Measurements from ENCODE around the gene SLC3A2.

The SLC3A2 gene

DNA sequence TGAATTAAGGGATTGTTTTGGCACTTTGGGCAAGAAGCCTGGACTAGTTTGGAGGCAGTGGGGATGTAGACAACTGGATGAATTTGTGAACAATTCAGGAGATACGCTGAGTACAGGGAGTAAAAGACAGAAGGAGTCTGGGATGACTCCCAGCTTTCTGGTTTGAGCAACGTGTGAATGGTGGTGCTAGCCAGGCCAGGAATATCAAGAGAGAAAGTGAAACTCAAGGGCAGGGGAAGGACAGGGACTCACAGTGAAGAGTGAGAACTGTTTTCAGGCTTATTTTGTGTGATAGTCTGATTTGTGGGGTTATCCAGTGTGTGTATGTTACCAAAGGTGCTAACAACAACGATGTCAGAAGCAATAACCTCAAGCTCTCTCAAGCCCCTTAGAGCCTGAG, 24.6 kb downstream of the SLC3A2 start:
- in situ Hi-C loops (cut with MboI; ENCODE audit: low sequenced_read_pairs), result loop anchor here (10.0 to 25.0 kb wide), 2 partner anchors 120 to 732 kb away; no protein-coding TSS in a partner anchor

DNA sequence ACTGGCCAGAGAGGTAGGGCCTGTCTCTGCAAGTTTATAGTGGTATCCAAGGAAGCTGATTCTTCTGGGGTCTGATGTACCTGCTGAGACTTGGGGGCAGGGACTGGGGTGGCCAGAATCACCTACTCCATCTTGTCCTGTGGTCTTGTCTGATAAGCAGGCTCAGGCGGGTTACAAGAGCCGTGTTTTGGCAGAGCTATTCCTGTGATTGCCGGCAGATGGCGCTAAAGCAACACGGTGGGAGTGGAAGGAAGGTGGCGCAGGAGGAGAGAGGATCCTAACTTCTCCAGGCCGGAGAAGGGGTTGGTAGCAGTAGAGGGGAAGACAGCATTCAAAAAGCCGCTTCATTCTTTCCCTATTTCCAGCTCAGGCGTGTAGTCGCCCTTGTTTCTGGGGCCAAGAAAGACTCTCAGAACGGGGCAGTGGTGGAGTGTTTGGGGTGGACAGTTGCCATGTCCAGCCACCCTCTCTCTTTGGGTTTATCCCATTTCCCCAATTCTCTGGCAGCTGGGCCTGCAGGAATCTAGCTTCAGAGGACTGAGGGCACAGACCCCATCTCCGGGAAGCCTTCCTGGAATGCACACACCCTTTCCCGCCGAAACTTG, 25.3 kb downstream of the SLC3A2 start:
- in situ Hi-C loops (cut with MboI; ENCODE audit: low sequenced_read_pairs), result loop anchor here (10.0 to 25.0 kb wide), 2 partner anchors 119 to 731 kb away; no protein-coding TSS in a partner anchor

DNA sequence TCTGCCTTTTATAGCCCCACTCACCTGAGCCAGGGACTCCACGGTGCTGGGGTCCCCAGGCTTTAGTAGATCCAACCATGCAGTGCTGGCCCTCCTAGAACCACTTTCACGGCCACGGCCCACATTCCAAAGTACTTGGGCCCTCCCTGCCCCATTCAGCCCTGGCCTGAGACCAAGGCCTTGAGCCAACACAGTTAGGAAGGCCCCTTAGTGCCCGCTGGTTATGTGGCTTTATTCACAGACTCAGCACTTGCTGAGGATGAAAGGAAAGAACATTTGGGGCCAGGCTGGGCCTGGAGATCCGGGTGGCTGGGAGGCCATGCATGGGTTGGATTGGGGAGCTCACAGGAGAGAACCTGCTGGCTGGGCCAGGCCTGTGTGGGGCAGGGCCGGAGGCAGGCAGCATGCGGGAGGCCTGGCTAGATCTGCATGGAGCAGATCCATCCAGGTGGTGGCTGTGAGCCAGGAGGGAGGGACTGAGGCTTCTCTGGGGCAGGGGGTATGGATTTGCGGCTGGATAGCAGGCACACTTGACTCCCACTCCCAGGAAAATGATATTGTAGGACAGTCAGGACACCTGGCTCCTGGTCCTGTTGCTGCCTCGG, 27.9 kb downstream of the SLC3A2 start:
- in situ Hi-C loops (cut with MboI; ENCODE audit: low sequenced_read_pairs), result loop anchor here (10.0 to 25.0 kb wide), 2 partner anchors 116 to 729 kb away; no protein-coding TSS in a partner anchor

DNA sequence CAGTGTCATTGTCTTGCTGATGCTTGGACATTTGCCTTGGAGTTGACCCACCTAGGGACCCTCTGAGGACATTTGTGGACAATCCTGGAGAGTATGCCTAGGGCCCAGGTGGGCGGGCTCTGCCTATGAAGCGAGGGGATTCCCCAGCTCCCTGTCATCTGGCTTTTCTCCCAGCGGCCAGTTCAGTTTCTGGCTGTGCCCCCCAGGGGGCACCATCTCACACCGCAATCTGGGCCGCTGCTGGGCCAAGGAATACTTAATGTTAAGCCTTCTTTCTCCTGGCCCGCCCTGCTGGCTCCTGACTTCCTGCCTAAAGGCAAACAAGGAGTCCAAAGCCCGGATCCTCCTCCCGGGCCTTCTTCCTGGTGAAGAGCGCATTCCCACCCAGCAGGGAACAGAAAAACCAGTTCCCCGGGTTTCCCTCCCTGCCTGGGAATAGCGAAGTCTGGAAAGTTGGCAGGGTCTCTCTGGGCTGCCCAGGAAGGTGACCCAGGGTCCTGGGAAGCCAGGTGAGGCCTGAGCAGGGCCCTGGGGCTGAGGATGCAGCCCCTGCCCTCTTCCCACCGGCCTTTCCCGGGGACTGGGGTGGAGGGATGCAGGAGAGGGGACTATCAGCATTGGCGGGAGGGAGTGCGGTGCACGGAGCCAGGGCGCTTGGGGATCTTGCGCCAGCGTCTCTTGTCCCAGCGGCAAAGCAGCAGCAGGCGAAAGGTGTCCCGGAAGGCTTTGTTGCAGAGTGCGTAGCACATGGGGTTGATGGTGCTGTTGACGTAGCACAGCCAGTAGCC, 28.6 kb downstream of the SLC3A2 start:
- in situ Hi-C loops (cut with MboI; ENCODE audit: low sequenced_read_pairs), result loop anchor here (10.0 to 25.0 kb wide), 2 partner anchors 116 to 728 kb away; no protein-coding TSS in a partner anchor

DNA sequence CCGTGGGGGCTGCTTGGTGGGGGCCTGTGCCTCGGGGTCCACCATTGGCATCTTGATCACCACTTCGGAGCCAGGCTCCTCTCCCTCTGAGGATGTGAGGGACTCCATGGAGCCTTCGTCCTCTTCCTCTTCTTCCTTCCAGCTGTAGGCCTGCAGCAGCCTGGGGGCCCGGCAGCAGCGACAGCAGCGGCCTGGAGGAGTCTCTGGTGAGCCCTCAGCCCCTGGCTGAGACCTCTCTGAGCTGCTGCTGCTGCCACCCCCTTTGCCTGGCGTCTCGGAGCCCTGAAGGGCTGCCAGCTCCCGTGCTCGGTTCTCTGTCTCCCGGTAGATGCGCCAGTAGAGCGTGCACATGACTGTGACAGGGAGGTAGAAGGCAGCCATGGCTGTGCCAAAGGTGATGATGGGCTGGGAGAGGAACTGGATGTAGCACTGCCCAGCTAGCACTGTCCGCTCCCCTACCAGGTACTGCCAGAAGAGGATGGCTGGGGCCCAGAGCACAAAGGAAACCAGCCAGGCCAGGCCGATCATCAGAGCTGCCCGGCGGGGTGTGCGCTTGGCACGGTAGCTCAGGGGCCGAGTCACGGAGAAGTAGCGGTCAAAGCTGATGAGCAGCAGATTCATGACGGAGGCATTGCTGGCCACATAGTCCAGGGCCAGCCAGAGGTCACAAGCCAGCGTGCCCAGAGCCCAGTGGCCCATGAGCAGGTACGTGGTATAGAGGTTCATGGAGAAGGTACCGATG, 29.6 kb downstream of the SLC3A2 start:
- in situ Hi-C loops (cut with MboI; ENCODE audit: low sequenced_read_pairs), result loop anchor here (25.0 kb wide), 1 partner anchor 727 kb away; no protein-coding TSS in a partner anchor

DNA sequence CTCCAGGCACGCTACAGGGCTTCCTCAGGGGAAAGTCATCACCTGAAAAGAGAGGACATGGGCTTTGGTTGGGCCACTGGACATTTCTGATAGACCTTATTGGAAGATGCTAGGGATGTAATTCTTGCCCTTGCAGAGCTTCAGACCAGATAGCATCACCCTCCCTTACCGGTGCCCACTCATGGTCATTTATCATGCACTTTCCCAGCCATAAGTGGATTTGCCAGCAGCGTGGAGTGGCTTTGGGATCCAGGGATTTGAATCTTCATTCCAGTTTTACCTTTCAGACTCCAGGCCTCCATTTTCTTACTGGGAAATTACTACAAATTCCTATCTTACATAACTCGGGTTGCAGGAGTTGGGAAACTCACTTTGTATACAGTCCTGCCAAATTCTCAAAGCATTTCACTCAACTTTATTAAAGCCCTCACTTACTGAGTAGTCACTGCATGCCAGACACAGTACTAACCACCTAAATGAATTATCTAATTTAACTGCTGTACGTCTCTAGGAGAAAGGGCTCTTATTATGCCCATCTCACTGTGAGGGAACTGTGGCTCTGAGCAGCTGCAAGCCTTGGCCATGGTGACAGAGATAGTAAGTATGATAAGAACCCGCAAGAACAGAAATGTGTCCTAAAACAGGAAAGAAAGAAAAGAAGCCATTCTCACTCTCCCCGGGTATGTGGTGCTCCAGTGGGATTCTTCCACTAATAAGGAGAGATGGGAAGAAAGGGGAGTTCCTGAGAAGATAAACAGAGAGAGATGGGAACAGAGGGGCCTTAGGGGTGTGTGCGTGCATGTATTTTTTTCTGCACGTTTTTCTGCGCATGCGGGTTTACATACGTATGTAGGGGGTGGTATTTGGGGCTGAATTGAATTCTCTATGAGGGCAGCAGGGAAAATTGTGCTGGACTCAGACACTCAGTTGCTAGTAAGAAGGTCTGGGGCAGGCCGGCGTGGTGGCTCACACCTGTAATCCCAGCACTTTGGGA, 30.7 kb downstream of the SLC3A2 start:
- in situ Hi-C loops (cut with MboI; ENCODE audit: low sequenced_read_pairs), result loop anchor here (25.0 kb wide), 1 partner anchor 726 kb away; no protein-coding TSS in a partner anchor

DNA sequence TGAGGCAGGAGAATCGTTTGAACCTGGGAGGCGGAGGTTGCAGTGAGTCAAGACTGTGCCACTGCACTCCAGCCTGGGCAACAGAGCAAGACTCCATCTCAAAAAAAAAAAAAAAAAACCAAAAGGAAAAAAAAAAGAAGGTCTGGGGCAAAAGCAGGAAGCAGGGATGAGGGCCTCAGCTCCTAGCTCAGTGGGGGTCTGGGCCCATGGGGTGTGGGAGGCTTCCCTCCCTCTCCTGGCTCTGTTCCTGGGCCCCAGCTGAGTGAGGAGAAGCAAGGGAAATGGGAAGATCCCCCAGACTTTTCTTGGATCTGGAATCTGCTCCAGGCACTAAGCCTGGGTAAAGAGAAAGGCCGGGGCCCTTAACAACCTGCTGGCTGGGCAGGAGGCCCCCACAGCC, 31.6 kb downstream of the SLC3A2 start:
- in situ Hi-C loops (cut with MboI; ENCODE audit: low sequenced_read_pairs), result loop anchor here (25.0 kb wide), 1 partner anchor 725 kb away; no protein-coding TSS in a partner anchor

DNA sequence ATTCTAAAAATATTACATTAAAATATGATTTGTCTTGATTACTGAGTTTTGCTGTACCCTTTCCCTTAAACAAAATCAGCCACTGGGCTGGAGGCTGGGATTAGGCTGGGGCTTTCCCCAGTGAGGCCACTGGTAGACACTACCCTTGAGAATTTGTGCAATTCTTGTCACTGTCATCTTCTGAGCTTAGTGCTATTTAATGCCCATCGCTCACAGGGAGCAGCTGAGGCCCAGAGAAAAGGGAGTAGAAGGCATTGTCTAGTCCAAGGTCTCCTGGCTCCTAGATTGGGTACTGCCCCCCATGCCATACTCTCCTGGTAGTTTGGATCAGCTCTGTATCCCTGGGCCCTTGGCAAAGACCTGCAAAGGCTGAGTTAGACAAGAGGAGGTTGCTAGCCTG, 33.7 kb downstream of the SLC3A2 start:
- in situ Hi-C loops (cut with MboI; ENCODE audit: low sequenced_read_pairs), result loop anchor here (25.0 kb wide), 1 partner anchor 723 kb away; no protein-coding TSS in a partner anchor

DNA sequence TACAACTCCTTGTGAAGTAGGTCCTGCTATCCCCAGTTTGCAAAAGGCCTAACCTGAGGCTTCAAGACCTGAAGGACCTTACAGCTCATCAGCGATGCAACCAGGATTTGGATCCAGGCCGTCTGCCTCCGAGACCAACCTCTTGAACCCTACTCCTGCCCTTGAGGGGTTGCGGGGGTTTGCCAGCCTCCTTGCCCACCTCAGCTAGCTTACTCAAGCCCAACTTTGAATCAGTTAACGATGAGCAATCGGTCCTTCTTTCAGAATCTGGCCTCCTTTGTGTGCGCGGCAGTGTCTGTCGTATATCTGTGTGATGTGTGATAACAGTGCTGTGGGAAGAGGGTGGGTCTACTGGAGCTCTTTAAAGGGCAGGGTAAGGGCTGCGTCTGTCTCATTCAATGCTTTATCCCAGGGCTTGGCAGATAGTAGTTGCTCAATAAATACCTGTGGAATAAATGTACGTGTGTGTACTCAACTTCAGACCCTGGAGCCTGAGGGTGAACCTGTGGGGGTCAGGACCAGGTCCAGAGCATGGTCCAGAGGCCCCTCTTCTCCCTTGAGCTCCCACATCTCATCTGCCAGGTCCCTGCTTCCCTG, 37.3 kb downstream of the SLC3A2 start:
- in situ Hi-C loops (cut with MboI; ENCODE audit: low sequenced_read_pairs), result loop anchor here (25.0 kb wide), 1 partner anchor 719 kb away; no protein-coding TSS in a partner anchor

DNA sequence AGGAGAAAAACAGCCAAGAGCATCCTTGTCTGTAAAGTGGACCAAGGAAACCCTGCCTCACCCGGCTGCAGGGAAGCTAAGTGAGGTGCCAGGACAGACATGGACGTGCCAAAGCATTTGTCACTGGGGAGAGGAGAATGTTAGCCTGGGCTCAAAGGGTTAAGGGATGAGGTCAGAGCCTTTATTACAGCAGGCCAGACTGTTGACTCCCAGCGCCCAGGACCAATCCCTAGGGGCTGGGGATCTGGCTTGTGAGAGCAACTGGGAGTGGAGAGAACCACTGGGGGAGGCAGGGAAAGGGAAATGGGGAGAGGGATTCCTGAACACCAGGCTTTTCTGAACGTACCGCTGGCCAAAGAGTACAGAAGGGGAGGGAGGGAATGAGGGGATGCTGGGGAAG, 37.8 kb downstream of the SLC3A2 start:
- in situ Hi-C loops (cut with MboI; ENCODE audit: low sequenced_read_pairs), result loop anchor here (25.0 kb wide), 1 partner anchor 719 kb away; no protein-coding TSS in a partner anchor

DNA sequence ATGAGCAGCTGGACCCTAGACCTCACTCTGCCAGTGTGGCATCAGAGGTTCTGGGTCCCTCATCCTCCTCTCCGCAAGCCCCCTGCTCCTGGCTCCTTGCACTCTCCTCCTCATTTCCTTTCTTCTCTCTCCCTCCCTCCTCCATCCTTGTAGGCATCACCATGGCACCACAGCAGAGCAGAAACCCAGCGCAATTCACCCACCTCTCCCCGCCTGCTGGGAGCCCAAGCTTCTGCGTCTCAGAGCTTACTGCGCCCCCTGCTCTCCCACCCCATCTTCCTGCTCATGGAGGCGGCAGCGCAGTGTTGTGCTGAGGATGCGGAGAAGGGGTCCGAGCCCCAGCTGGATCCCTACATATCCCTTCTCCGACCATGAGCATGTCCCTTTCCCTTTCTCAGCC, 38.8 kb downstream of the SLC3A2 start:
- in situ Hi-C loops (cut with MboI; ENCODE audit: low sequenced_read_pairs), result loop anchor here (25.0 kb wide), 1 partner anchor 718 kb away; no protein-coding TSS in a partner anchor

DNA sequence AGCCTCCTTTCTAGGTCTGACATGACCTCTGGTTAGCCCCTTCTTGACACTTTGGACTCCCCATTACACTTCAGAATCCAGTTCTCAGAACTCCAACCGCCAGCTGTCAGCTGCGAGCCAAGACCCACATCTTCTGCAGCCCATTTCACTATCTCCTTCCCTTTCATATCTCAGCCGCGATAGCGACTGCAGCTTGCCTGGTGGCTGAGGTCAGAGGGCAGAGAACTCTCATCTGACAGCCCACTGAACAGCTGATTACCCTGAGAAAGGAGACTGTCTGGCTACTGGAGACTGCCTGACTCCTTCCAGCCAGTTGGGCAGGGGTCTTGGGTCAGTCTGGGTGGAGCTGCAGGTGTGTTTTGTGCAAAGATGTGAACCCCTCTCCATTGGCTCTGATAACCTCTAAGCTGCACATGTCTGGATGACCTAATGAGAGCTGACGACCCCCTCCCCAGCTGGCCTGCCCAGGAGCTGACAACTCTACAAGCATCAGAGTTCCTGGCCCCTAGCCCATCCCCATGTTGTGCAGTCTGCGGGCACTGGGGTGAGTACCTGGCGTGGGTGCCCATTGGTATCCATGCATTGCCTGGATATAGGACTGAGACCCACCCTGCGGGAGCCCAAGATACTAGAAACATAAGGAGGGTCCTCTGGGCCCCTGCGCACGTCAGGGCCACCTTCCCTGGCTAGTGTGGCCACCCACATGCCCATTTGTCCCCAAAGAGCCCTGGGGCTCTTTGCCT, 39.4 kb downstream of the SLC3A2 start:
- in situ Hi-C loops (cut with MboI; ENCODE audit: low sequenced_read_pairs), result loop anchor here (25.0 kb wide), 1 partner anchor 717 kb away; no protein-coding TSS in a partner anchor

DNA sequence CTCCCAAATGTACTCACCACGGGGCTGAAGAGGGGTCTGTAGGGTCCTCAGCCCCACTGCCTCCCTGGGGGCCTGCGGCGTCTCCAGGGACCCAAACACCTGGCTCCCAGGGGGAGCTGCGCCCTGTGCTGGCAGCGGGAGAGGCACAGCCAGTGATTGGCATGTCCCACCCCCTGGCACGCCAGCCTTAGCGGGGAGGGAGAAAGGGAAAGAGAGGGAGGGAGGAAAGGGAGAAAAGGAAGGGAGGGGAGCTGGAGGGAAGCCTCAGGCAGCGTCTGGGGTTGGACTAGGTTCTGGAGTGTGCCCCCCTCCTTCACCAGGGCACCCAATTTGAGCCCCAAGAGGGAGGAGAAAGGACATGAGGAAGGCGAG, 40.5 kb downstream of the SLC3A2 start, which contains the start of gene CHRM1:
Gene CHRM1, minus strand, starts transcription at position 163 of the 372 bp plus-strand sequence. CDS start 10,263 bp downstream, outside the sequence.
- in situ Hi-C loops (cut with MboI; ENCODE audit: low sequenced_read_pairs), result loop anchor here (25.0 kb wide), 1 partner anchor 716 kb away; no protein-coding TSS in a partner anchor

DNA sequence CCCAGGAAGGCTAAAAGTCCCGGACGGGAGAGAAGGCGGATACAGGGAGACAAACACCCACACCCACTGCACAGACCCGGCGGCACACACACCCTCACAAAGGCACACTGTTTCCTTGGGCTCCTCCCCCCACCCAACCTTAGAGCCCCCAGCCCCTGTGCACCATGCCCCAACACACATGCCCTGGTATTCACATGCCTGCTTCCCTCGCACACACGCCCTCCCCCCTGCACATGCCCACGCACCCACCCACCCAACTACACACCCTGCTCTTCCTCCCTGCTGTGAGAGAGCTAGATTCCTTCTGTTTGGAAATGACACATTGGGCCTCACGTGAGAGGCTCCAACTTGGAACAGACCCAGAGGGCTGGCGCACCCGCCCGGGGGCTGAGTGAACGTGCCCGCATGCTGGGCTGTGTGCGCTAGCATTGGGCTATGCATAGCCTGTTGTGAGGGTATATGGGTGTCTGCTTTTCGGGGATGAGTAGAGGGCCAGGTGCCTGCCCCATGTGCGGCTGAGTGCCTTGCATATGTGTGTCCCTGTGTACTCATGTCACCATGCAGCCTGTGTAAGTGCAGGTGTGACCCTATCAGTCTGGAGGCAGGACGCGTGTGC, 41.0 kb downstream of the SLC3A2 start:
- in situ Hi-C loops (cut with MboI; ENCODE audit: low sequenced_read_pairs), result loop anchor here (25.0 kb wide), 1 partner anchor 716 kb away; no protein-coding TSS in a partner anchor

DNA sequence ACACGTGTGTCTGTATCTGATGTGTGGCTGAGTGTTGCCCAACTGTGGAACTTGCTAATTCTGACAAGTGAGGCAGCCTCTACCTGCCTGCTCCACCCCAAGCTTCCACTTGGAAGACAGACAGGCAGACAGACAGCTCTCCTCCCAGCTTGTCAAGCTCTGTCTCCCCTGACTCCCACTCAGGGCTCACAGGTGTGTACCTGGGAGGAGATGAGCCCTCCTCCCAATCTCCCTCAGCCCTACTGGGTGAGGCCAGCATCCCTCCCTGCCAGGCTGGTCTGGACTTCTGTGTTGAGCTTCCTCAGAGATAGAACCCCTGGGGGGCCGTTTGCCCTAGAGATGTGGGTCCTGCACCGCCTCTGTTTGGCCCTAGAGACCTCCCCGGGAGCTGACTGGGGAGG, 41.5 kb downstream of the SLC3A2 start:
- in situ Hi-C loops (cut with MboI; ENCODE audit: low sequenced_read_pairs), result loop anchor here (25.0 kb wide), 1 partner anchor 715 kb away; no protein-coding TSS in a partner anchor

DNA sequence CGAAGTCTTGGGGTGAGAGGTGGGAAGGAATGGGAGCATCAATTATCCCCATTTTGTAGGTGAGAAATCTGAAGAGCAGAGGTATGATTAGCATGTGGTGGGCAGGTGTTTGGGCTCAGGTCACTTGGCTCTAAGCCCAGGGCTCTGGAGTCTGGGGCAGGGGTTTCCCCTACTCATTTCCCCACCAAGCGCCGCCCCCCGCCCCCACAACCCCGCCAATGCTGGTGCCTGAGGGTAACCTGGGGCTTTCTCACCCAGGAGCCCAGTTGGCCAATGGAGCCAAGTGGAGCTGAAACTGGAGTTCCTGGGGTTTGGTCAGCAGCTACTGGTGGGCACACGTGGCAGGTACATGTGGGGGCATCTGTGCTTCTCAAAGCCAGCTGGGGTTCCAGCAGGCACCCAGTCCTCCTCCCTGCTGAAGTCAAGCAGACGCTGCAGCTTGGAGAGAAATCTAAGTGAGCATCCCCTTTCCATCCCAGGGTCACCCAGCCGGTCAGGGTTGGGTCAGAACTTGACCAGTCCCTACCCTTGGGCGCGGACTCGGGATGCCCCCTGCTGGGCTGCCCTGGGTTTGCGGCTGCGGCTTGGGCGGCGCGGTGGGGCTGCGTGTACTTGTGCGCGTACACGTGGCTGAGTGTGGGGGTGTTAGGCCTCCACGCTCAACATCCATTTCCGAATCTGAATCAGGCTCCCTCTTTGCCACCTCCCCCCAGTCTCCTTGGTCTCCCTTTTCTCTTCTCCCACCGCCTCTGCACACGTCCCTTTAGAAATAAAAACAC, 42.1 kb downstream of the SLC3A2 start:
- in situ Hi-C loops (cut with MboI; ENCODE audit: low sequenced_read_pairs), result loop anchor here (25.0 kb wide), 1 partner anchor 714 kb away; no protein-coding TSS in a partner anchor

Measured in HL-60/S4 treated with retinoic acid at 250 ng/mL for 4 days and 3 days (cell line).